SK-N-DZ (cell line): ENCODE measurements around the gene SUPT3H.

Experiments
- DNase-seq: peaks from one replicate; pipeline ENCODE4 v3.0.0-alpha.2; 2015; ENCODE audit warnings: low spot score

Gene SUPT3H

DNA sequence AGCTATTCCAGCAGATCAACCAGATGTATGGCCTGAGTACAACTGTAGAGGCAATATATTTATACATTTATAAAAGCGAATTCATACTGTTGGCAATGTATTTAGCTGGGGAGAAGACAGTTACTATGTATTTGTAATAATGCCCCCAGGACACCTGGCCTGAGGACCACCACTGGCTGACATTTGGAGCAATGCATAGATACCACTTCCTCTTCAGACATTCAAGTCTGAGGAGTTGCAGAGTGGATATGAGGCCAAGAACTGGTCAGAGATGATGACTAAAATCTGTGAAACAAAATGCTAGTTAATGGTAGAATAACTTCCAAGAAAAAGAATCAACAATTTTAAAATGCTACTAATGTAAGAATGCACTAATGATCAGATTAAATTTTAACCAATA is 527.9 kb downstream of the SUPT3H start:
- no peak for DNase-seq

DNA sequence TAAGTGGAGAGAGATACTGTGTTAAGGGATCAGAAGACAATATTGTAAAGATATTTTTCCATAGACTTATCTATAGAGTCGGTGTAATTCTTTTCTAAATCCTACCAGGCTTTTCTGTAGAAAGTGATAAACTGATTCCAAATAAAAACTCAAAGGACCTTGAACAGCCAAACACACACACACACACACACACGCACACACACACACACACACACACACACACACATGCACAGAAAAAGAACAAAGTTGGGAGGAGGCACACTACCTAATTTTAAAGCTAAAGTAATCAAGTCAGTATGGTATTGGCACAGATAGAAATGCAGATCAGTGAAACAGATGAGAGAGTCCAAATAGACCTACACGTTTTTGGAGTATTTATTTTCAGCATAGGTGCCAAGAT is 534.0 kb downstream of the SUPT3H start:
- DNase-seq: no peak

- DNase-seq: no peak
Measured at GRCh38 chr6:44842616-44843015, 535.1 kb downstream of the SUPT3H start.

GRCh38 chr6:44841829-44842228 is 535.9 kb downstream of the SUPT3H start:
- DNase-seq: no peak

GRCh38 chr6:44837741-44838140 is 540.0 kb downstream of the SUPT3H start:
- DNase-seq: no peak

GRCh38 chr6:44837255-44837654 is 540.5 kb downstream of the SUPT3H start:
- DNase-seq: no peak

DNA sequence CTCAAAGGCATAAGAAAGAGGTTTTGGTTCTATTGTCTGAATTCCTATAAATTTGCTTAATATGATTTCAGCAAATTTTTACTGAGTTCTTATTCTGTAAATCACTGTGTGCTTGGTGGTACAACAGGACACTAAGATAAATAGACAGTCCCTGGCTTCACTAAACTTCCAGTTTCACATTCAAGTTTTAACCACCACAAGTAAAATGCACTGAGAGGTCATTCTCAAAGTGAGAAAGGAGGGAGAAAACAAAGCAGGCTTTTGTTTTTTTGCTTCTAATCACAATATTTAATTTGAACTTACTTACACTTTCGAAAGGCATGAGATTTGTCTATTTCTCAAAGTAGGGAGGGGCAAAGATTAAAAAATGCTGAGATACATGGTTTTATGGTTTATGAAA is 544.5 kb downstream of the SUPT3H start:
- DNase-seq: no peak

- peak; percentile 12 for DNase-seq
Measured at GRCh38 chr6:44831002-44831610, 546.6 kb downstream of the SUPT3H start.

- DNase-seq: no peak
Measured at GRCh38 chr6:44829836-44830235, 547.9 kb downstream of the SUPT3H start.

- no peak for DNase-seq
Measured at GRCh38 chr6:44828780-44829179, 549.0 kb downstream of the SUPT3H start.

DNA sequence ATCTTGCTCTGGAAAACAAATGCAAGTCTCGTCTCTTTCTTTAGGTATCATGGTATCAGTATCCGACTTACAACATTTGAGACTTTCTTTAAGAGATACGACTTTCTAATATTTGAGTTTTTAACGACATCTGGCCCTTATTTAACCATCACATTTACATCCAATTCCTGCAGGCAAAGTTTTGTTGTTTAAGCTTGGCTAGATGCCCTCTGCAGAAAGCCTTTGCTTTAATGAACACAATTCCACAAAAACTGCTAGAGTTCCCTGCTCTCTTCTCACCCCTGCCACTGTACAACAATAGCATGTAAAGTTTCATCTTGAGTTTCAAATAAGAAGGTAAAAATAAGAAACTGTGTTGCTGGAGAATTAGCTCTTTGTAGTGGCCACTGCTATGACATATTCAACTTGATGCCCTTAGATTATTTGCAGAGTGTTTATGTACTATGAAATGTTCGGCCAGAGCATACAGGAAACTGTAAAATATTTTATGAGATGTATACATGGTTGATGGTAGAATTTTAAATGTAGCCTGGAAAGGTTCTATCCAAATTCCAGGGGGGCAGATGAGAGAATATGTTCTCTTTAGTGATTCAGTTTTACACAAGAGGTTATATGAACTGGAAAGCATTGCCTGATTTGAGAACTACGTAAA is 551.6 kb downstream of the SUPT3H start:
- no peak for DNase-seq

DNA sequence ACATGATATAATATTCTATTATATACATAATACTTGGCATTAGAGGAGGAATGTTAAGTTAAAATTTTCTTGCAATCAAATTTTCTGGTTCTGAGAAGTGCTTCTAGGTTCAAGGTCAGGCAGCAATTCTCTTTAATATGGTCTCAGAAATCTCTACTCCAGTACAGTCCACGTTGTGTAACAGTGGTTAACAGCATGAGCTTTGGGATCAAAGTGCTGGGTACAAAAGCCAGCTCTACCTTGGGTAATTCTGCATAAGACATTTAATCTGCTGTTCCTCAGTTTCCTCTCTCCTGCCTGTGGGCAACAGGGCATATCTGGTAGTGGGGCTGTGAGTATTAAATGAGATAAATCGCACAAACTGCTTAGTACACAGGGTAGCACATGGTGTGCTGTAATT is 552.5 kb downstream of the SUPT3H start:
- no peak for DNase-seq

GRCh38 chr6:44824567-44824966 is 553.2 kb downstream of the SUPT3H start:
- no peak for DNase-seq

DNA sequence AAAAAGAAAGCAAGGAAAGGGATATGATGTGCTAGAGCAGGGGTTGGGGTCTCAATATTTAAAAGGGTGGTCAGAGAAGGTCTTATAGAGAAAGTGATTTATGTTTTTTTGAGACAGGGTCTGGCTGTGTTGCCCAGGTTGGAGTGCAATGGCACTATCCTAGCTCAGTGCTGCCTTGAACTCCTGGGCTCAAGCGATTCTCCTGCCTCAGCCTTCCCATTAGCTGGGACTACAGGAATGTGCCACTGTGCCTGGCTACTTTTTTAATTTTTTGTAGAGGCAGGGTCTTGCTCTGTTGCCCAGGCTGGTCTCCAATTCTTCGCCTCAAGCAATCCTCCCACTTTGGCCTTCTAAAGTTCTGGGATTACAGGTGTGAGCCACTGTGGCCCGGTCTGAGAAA is 557.0 kb downstream of the SUPT3H start:
- DNase-seq: no peak

DNA sequence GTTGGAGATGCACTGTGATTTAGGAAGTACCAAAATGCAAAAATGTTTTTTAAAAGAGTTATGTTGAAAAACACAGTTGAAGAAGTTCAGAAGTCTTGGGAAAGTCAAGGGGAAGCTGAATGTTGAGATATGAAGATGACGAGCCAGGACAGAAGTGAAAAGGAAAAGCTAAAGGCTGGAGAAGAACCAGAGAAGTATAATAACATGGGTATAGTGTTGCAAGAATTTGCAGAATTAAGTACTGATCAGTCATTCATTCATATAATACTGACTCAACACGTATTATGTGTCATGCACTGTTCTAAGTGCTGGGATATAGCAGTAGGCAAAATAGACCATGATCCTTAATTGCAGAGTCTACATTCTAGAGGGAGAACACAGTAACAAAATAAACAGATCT is 557.4 kb downstream of the SUPT3H start:
- DNase-seq: no peak

DNA sequence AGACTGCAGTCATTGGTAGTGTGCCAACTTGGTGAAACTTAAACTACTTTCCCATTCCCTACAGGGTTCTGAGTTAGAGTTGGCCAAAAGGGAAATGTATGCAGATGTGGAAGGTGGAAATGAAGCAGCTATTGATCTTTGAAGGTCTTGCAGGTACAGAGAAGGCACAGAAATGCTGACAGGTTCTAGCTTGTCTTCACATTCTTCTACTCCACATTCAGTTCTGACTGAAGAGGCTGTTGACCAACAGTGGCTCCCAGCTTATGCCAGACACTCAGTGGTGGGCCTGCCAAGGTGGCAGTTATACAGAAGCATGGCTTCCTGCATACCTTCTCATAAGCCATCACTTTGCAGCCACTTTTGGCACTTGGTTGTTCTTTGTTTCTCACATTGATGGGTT is 566.3 kb downstream of the SUPT3H start:
- DNase-seq: no peak

- no peak for DNase-seq
Measured at GRCh38 chr6:44809258-44809657, 568.5 kb downstream of the SUPT3H start.

- DNase-seq: peak; percentile 67
Measured at GRCh38 chr6:44808148-44808547, 569.6 kb downstream of the SUPT3H start.

DNA sequence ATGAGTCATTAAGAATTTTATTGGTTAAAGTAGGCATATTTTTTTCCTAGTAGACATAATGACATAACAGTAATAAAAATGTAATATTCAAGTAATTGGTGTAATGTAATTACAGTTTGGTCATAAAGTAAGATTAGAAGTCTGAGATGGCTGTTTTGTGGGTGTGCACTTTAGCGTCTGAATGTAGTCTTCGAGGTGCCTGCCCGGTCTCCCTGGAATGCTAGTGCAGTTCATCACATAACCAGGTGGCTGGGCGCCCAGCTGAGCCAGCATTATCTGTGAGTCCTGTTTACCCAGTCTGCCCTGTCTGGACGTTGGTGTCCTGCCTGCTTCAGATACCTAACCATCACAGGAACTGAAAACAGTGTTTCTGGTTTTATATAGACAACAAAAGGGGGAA is 571.1 kb downstream of the SUPT3H start:
- DNase-seq: no peak

GRCh38 chr6:44805238-44805846 is 572.4 kb downstream of the SUPT3H start:
- DNase-seq: no peak

DNA sequence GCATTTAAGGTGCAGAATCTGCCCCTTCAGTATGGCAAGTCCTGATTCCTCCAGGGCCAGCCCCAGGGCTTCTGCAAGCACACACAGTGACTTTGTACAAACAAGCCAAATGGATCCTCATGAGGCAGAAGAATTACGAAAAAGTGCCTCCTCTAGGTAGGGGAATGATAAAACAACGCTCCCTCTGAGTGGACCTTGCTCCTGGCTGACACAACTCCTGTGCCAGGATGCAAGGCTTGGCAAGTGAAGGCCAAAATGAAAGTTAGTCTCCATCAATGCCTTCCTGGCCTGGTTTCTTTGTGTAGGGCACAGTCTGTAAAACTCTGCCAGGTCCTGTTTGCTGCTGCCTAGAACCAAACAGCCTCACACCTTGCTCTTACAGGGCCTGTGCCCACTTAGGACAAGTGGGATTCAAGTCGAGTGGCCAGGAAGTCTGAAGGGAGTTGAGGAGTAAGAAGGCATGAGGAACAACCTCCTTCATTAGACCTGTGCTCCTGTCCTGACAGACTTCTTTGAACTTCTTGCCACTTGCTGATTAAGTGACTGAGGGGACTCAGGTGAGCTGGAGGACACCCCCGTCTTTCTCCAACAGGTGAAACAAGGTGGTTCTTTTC is 573.1 kb downstream of the SUPT3H start:
- DNase-seq: no peak

DNA sequence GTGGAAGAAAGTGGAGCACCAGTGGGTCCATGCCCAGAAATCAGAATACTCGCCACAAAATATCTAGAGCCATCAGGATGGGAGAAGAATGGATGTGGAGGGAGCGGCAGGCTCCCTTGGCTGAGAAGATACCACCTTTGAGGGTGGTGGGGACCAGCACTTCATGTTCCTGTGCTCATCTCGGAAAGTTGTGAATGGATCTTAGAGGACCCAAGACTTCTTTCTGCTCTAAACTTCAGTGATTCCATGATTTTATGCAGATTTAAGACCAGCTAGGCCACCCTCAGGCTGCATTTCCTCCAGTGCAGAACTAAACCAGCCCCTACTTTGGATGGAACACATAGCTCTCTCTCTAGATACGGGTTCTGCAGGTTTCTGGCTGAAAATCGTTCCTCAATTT is 573.7 kb downstream of the SUPT3H start:
- no peak for DNase-seq
